GM23338 (cell line): ENCODE data around the gene MAP3K14.

Experiments
- CREB1 ChIP-seq: fragments of 250-450 bp; sonication (Bioruptor Pico); IDR thresholded peaks from 2 replicates; pipeline ENCODE4 v1.5.0; 2020; ENCODE audit warnings: low read depth, mild to moderate bottlenecking, moderate library complexity
- EZH2 ChIP-seq: fragments of 200-600 bp; sonication (generic); IDR thresholded peaks from one replicate; pipeline ENCODE4 v1.8.0; 2017; ENCODE audit warnings: antibody characterized with exemption, mild to moderate bottlenecking, low read depth; ENCODE audit not compliant: unreplicated experiment
- JUNB ChIP-seq: IDR thresholded peaks from one replicate; pipeline ENCODE4 v1.6.1; 2016; ENCODE audit warnings: antibody characterized with exemption; ENCODE audit not compliant: unreplicated experiment
- POLR2AphosphoS5 ChIP-seq: IDR thresholded peaks from 2 replicates; pipeline ENCODE4 v1.6.1; 2016; ENCODE audit warnings: antibody characterized with exemption, low read depth
- TF ChIP-seq, protein P1 (sequence below), 2 experiments: fragments of 200-600 bp in 1 of 2; sonication (generic) in 1 of 2; conservative IDR thresholded peaks; 2 replicates each; pipeline versions ENCODE4 v1.5.1 to v1.6.1; 2016 to 2017; ENCODE audit warnings: antibody characterized with exemption in 2 of 2, low read depth in 2 of 2, mild to moderate bottlenecking in 2 of 2, moderate library complexity in 1 of 2
- TF ChIP-seq, protein P2 (sequence below): IDR thresholded peaks from one replicate; pipeline ENCODE4 v1.6.1; 2018; ENCODE audit warnings: antibody characterized with exemption; ENCODE audit not compliant: unreplicated experiment

DNA sequence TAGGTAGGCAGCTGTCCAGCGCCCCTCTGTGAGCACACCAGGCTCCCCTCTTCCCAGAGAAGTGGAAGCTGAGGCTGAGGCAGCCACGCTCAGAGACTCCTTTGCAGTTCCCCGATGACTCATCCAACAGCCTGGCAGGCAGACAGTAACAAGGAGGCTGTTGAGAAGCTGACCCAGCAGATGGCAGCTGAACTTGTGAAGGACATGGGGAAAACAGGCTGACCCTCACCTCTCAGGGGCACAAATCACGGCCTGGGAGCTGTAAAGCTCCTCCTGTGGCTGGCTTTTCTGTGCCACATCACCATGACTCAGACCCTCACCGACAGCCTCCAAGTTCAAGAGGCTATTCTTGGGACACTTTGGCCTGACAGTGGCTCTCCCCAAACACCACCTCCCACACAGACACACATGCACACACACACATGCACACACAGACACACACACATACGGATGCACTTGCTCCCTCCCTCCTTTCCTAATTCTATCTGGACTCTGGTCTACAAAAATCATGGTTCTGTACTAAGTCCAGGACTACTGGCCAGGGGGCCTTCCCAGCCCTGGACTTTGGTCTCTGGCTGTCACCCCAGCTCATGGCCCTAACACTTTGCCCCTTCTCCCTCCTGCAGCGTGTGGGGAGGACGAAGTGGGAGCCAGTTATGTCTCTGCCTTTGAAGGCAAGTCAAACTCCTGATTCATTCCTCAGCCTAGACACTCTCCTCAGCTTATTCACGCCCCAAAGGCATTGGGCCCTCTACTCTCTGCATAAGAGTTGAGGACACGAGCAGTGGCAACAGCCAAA is 23.2 kb downstream of the MAP3K14 start:
- TF ChIP-seq EZH2 (no peak), JUNB (no peak), CREB1 (CRISPR knock-in tag) (no peak), POLR2AphosphoS5 (no peak)
- TF ChIP-seq, protein P1, sequence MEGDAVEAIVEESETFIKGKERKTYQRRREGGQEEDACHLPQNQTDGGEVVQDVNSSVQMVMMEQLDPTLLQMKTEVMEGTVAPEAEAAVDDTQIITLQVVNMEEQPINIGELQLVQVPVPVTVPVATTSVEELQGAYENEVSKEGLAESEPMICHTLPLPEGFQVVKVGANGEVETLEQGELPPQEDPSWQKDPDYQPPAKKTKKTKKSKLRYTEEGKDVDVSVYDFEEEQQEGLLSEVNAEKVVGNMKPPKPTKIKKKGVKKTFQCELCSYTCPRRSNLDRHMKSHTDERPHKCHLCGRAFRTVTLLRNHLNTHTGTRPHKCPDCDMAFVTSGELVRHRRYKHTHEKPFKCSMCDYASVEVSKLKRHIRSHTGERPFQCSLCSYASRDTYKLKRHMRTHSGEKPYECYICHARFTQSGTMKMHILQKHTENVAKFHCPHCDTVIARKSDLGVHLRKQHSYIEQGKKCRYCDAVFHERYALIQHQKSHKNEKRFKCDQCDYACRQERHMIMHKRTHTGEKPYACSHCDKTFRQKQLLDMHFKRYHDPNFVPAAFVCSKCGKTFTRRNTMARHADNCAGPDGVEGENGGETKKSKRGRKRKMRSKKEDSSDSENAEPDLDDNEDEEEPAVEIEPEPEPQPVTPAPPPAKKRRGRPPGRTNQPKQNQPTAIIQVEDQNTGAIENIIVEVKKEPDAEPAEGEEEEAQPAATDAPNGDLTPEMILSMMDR (conservative IDR thresholded peaks at IDR 0.05; ENCODE audit: low read depth in 2 of 2) = no peak
- TF ChIP-seq, protein P2, sequence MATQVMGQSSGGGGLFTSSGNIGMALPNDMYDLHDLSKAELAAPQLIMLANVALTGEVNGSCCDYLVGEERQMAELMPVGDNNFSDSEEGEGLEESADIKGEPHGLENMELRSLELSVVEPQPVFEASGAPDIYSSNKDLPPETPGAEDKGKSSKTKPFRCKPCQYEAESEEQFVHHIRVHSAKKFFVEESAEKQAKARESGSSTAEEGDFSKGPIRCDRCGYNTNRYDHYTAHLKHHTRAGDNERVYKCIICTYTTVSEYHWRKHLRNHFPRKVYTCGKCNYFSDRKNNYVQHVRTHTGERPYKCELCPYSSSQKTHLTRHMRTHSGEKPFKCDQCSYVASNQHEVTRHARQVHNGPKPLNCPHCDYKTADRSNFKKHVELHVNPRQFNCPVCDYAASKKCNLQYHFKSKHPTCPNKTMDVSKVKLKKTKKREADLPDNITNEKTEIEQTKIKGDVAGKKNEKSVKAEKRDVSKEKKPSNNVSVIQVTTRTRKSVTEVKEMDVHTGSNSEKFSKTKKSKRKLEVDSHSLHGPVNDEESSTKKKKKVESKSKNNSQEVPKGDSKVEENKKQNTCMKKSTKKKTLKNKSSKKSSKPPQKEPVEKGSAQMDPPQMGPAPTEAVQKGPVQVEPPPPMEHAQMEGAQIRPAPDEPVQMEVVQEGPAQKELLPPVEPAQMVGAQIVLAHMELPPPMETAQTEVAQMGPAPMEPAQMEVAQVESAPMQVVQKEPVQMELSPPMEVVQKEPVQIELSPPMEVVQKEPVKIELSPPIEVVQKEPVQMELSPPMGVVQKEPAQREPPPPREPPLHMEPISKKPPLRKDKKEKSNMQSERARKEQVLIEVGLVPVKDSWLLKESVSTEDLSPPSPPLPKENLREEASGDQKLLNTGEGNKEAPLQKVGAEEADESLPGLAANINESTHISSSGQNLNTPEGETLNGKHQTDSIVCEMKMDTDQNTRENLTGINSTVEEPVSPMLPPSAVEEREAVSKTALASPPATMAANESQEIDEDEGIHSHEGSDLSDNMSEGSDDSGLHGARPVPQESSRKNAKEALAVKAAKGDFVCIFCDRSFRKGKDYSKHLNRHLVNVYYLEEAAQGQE = no peak
